NCI-H128 (cell line): ENCODE data around the gene C19orf53.

Experiments
- DNase-seq: peaks from one replicate; lab custom pipeline; 2025; ENCODE audit not compliant: unreplicated experiment; lab: John Stamatoyannopoulos, UW

The C19orf53 gene

GRCh38 chr19:13825489-13826441 lies 51.5 kb downstream of the C19orf53 start:
- DNase-seq = no peak

GRCh38 chr19:13826652-13827235 lies 52.5 kb downstream of the C19orf53 start:
- no peak for DNase-seq

GRCh38 chr19:13827656-13828055 lies 53.4 kb downstream of the C19orf53 start:
- DNase-seq = no peak
